AG20443 (cell line): ENCODE data around the gene ANKRD34B.
"Not testable (repeated sequence)": the region's sequence is repeated elsewhere in the genome, so short reads cannot be mapped to it uniquely, and the experiment has no call there.

ENCODE experiments used
- DNase-seq: peaks from one replicate; pipeline ENCODE4 v3.0.0; 2012; ENCODE audit warnings: low spot score, mixed read lengths

Gene ANKRD34B

DNA sequence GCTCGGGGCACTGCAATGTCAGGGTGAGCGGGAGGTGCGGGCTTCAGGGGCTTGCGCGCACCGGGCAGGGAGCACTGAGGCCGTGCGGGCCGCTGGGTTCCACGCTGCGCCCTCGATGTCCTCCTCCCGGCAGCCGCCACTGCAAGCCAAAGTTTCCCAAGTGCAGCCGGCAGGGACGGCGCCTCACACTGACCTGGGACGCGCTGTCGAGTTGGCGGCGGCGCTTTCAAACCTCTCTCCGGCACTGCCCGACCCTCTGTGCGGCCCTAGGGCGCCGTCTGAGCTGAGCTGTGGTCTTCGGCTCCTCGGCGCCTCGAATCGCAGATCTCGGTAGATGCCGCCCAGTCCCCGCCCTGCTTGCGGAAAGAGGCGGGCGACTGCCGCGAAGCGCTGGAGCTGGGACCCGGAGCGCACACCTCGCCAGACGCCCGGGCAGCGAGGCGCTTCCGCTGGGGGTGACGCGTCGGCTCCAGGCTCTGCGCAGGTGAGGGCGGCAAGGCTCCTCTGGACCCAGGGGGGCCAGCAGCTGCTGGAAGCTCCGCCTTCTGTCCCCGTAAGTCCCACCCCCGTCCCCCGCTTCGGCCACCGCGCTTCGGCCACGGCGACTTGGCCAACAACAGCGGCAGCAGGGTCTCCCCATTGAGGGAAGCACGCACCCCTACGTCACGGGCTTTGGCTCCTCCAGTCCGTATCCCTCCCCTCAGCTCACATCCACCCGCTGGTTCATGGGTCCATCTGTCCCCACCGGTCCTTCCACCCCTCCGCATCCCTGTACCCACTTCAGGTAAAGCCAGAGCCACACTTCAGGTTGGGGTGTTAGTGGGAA, at the start of gene ANKRD34B:
Gene ANKRD34B, minus strand, starts transcription at position 320 of the 826 bp plus-strand sequence. CDS start 10,261 bp downstream, outside the sequence.
- DNase-seq = peak; percentile 50

DNA sequence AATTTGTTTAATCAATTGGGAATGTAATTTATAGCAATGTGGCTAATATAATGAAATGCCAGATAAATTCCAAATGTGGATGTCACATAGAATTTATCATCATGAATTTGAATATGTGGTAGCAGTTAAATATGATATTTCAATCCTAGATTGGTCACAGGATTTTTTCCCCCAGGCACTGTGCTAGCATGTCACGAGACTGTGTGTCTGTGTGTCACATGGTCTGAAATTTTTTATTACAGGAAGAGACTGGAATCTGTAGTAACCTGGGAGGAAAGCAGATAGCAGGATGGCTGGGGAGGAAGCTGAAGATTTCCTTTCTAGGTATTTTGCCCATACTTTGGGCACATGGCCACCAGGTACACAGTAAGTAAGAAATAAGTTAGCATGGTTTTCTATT, 49.0 kb upstream of the ANKRD34B start:
- no peak for DNase-seq

DNA sequence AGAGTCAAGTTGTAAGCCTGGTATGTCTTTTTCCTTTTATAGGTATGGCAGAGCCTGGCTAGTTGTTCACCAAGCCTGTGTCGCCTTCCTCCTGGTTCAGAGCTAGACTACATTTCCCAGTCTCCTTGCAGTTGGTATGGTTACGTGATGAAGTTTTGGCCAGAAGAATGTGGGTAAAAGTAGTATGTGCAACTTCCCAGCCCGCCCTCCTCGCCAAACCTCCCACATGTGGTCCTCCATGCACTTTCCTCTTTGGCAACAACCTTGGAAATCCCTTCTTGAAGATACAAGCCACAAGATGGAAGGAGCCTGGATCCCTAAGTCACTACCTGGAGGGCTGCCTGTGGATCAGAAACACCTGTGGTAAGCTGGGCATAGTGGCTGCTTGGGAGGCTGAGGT, 48.4 kb upstream of the ANKRD34B start:
- DNase-seq = no peak

DNA sequence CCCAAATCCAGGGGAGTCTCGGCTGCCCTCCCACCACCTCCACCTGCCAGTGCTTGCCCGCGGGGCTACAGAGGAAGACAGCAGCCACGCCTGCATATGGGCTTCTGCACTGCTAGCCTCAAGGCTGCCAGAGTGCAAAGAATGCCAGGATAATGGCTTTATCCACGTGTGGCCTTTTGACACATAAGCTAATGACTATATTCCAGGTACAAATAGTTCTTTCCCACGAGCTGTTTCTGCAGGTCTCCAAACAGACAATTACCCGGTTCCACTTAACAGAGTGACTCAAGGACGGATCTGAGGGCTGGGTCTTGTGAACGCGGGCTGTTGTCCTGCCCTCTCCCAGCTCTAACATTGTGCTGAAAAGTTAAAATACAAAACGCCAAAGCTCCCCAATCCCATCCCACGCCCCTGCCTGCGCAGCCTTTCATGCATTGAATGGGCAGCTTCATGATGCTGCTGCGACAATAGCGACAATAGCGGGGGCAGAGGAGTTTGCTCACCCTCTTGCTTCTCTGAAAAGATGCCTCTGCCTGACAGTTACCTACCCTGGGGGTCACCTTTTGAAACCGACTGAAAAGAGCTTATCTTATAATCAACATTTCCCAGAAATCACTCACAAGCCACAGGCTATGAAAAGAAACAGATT, 45.3 kb upstream of the ANKRD34B start:
- DNase-seq = no peak

DNA sequence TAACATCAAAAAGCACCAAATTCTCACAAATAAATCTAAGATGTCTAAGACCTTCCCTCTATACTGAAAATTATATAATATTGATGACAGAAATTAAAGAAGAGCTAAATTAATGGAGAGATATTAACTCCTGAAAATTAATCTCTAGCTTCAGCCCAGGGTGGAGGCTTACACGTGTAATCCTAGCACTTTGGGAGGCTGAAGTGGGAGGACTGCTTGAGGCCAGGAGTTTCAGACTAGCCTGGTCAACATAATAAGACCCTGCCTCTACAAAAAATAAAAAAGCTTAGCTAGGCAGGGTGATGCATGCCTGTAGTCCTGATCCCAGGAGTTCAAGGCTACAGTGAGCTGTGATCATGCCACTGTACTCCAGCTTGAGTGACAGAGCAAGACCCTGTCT, 39.6 kb upstream of the ANKRD34B start:
- no peak for DNase-seq

DNA sequence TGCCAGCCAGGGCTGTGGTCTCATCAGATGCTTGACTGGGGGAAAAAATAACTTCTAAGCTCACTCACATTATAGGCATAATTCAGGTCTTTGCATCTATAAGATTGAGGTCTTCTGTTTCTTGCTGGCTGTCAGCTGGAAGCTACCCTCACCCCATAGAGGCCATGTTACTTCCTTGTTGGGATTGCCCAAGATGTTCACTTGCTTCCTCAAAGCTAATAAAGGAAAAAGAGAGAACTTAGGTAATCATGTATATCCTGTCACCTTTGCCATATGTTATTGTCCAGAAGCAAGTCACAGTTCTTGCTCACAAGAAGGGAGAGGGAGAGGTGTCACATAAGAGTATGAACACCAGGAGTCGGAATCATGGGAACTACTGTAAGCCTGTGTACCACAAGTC, 38.7 kb upstream of the ANKRD34B start:
- no peak for DNase-seq

DNA sequence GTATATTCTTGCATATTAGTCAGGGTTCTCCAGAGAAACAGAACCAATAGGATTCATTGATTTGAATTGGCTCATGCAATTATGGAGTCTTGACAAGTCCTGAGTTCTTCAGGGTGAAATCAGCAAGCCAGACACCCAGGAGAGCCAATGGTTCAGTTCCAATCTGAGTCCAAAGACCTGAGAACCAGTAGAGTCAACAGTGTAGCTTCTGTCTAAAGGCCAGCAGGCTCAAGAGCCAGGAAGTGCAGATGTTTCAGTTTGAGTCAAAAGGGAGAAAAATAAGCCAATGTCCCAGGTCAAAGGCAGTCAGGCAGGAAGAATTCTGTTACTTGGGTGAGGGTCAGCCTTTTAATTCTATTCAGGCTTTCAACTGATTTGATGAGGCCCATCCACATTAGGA, 37.8 kb upstream of the ANKRD34B start:
- DNase-seq = no peak

DNA sequence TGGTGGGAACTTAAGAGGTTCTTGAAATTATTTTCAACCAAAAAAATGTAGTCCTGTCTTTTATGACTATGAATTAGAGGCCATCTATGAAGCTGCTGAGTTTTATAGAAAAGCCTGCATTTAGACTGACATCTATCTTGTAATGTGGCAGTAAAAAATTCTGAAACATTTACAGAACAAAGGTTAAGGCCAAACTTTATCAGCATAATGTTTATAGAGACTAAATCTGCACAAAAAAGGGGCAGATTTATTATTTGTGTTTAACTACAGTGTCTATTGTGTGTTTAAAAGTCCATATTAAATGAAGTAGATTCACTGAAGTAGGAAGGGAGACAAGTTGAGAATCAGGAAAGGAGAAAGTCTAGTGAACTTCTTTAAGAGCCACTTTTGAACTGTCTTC, 37.3 kb upstream of the ANKRD34B start:
- no peak for DNase-seq

DNA sequence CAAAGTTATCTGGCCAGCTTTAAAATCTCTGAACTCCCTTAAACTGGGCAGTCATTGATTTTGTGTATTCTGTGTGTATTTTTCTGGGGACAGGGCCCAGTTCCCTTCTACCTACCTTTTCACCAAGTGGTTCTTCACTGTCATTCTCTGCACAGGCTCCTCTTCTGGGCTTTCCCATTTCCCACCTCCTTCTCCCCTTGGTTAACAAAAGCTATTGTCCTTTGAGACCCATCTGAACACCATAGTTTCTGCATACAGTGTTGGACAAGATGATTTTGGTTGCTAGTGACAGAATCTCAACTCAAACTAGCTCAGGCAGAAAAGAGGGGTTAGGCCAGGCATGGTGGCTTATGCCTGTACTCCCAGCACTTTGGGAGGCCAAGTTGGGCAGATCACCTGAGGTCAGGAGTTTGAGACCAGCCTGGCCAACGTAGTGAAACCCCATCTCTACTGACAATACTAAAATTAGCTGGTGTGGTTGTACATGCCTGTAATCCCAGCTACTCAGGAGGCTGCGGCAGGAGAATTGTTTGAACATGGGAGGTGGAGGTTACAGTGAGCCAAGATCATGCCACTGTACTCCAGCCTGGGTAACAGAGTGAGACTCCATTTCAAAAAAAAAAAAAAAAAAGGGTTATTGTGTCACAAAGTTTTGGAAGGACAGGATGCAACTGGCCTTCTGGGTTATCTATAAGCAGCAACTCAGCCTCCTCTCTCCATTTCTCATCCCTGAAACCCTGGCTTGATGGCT, 31.0 kb upstream of the ANKRD34B start:
- DNase-seq = no peak

DNA sequence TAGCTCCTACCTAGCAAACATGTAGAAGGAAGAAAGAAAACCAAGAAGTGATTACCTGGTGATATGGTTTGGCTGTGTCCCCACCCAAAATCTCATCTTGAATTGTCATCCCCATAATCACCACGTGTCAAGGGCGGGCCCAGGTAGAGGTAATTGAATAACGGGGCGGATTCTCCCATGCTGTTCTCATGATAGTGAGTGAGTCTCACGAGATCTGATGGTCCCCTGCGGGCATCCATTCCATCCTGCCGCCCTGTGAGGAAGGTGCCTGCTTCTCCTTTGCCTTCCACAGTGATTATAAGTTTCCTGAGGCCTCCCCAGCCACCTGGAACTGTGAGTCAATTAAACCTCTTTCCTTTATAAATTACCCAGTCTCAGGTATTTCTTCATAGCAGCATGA, 27.4 kb upstream of the ANKRD34B start:
- no peak for DNase-seq

DNA sequence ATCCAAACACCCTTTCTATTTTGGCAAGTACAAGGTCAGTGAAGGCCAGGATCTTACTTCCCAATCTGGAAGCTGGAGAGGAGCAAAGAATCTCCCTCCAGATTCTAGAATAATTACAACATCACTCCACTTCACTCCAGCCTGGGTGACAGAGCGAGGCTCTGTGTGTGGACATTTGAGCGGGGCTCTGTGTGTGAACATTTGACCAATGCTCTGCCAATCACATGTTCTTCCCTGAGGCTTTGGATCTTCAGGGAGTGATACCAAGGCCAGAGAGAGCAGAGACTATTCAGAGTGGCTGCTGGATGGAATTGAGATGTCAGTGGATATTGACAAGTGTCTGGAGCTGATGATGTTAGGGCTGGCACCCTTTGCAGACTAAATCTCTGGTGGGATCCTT, 24.7 kb upstream of the ANKRD34B start:
- DNase-seq = no peak

DNA sequence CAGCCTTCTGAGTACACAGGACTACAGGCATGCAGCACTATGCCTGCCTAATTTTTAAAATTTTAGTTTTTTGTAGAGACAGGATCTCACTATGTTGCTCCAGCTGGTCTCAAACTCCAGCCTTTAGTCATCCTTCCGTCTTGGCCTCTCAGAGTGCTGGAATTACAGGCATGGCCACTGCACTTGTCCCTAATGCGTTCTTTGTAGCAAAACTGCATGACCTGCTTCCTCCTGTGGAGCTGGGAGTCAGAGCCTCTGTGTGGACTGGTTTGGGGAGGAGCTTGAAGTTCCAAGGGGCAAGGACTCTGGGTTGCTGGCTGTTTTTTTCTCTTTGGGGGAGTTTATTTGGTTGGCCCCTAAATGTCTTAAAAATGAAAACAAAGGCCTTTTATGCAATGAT, 22.7 kb upstream of the ANKRD34B start:
- DNase-seq = no peak

DNA sequence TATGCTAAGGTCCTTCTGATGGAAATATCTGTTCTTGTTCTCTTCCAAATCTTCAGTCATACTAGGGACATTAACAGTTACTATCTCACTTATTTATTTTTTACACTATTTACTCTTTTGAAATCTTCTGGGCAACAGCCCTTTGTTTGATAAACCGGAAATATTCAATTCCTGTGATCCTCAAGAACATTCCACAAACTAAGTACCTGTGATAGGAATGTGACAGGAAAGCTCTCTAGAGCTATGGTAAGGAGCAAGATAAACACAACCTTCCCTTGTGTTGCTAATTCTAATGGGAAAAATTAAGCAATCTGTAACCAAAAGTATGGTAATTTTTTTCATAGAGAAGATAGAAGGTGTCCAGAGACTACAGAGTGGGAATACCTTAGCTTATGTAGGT, 22.0 kb upstream of the ANKRD34B start:
- no peak for DNase-seq

DNA sequence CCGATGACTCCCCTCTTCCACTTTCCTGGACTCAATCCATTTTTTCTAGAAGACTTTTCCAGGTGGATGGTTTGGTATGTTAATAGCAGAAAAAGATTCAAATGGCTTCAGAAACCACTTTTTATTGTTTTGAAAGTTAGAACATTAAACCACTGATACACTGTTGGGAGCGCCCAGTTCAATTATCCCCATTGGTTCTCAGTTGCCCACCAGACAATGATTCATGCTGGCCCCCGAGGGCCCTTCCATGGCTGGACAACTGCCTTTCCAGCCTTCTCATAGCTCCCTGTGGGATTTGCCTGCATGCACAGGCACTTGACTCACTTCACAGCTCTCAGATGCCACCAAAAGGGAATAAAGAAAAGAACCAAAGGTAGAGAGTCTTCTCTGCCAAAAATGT, 21.3 kb upstream of the ANKRD34B start:
- no peak for DNase-seq

DNA sequence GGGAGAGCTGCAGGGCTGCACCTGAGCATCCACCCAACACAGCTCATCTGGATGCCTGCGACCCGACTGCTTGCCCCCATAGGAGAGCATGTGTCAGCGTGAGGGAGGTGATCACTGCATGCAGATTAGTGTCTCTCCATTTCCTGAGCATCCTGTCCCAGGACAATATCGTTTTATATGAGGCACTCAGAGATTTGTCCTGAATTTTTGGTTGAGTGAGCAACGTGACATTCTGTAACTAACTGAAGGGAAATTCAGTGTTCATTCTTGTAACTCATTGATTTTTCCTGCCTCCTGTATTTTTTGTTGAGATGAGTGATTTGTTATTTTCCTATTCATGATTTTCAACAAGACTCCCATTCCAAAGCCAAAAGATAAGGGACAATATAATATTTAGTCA, 20.7 kb upstream of the ANKRD34B start:
- DNase-seq = no peak

DNA sequence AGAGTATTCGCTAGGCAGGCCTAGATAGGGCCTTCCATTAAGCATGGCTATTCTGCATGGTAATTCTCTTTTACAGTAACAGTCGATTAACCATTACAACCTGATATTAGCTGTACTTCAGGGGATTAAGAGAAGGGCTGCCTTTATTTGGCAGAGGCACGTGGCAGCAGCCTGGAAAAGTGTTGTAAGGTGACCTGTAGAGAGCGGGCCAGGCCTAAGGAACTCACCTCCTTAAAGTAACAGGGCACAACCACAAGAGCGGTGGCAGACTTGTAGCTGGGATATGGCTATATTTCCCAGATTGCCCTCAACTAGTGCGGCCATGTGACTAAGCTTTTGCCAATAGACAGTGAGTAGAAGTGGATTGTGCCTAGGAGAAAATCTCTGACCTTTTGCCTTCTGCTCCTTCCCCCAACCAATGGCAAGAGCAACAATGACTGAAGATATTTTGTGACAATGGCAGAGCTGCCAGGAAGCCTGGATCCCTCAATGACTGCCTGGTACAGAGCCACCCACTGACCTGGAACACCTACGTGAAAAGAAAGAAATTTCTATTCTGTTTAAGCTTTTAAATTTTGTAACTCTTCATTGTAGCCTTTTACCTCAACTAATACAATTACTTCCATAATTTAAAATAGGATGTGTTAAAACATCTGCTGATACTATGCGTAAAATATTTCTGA, 18.9 kb upstream of the ANKRD34B start:
- no peak for DNase-seq

DNA sequence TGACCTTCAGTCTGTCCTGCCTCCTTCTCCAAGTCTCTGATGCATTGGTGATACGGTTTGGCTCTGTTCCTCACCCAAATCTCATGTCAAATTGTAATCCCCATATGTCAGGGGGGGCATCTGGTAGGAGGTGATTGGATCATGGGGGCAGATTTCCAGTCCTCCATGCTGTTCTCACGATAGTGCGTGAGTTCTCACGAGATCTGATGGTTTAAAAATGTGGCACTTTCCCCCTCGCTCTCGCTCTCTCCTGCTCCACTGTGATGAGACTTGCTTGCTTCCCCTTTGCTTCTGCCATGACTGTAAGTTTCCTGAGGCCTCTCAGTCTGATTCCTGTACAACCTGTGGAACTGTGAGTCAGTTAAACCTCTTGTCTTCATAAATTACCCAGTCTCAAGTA, 14.7 kb upstream of the ANKRD34B start:
- DNase-seq = no peak

DNA sequence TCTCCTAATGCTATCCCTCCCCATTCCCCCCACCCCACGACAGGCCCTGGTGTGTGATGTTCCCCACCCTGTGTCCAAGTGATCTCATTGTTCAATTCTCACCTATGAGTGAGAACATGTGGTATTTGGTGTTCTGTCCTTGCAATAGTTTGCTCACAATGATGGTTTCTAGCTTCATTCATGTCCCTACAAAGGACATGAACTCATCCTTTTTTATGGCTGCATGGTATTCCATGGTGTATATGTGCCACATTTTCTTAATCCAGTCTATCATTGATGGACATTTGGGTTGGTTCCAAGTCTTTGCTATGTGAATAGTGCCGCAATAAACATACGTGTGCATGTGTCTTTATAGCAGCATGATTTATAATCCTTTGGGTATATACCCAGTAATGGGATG, 10.2 kb upstream of the ANKRD34B start:
- not testable (repeated sequence) for DNase-seq

DNA sequence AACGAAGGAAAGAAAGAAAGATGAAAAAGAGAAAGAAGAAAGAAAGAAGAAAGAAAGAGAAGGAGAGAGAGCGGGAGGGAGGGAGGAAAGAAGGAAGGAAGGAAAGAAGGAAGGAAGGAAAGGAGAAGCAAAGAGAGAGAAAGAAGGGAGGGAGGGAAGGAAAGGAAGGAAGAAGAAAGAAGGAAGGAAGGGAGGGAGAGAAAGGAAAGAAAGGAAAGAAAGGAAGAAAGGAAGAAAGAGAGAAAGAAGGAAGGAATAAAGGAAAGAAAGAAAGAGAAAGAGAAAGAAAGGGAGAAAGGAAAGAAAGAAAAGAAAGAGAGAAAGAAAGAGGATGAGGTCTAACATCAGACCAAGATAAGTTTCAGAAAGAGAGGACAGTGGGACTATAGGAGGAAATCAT, 9.0 kb upstream of the ANKRD34B start:
- DNase-seq = no peak

DNA sequence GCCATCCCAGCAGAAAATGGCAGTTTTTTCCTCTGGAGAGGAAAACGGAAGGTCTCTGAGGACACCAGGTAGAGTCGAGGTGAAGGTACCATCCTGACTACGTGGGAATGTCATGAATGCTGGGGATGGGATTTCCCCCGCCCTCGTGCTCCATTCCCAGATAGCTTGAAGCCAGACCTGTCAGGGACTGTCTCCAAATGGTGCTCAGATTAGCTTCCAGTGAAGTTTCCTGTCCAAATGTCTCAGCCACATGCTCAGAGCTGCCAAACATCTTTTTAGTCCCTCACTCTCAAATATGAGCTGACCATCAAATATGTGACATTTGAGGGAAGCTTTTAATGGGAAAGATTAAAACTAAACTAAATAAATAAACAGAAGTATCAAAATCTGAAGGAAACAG, 7.6 kb upstream of the ANKRD34B start:
- no peak for DNase-seq

DNA sequence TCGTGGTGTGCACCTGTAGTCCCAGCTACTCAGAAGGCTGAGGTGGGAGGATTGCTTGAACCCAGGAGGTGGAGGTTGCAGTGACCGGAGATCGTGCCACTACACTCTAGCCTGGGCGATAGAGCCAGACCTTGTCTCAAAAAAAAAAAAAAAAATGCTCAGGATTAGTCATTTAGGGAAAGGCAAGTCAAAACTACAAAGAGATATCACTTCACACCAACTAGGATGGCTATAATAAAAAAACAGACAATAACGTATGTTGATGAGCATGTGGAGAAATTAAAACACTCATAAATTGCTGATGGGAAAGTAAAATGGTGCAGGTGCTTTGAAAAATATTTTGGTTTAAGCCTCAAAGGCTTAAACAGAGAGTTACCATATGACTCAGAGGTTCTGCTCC, 6.3 kb upstream of the ANKRD34B start:
- no peak for DNase-seq

DNA sequence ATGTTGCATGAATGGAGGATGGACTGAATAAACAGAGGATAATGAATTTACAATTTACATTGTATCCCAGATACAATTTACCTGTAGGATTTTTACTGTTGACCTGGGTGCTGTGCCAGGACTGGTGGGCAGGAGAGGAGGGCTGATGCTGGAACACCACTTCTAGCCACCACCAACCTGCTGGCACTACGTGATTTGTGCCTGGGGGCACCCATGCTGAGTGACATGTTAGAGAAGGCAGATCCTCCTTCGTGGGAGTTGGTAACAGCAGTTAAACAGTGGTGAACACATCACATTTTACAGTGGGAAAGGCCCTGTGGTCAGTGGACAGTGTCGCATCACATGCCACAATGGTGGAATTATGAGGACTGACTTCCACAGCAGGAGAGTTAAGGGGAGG, 3.0 kb upstream of the ANKRD34B start:
- DNase-seq = no peak
